ENCODE data around the gene KCNQ1. TPM values are rescaled to one million over a fixed set of nuclear protein-coding genes. Genes with fewer than 3 reads are reported as not detected.

KCNQ1 gene
- total and polyA plus RNA-seq, 2 of the 13 experiments (the other 11 are each of a cell fraction or from before 2014, with no cell fraction given) = 0.02 to 0.08 TPM

DNA sequence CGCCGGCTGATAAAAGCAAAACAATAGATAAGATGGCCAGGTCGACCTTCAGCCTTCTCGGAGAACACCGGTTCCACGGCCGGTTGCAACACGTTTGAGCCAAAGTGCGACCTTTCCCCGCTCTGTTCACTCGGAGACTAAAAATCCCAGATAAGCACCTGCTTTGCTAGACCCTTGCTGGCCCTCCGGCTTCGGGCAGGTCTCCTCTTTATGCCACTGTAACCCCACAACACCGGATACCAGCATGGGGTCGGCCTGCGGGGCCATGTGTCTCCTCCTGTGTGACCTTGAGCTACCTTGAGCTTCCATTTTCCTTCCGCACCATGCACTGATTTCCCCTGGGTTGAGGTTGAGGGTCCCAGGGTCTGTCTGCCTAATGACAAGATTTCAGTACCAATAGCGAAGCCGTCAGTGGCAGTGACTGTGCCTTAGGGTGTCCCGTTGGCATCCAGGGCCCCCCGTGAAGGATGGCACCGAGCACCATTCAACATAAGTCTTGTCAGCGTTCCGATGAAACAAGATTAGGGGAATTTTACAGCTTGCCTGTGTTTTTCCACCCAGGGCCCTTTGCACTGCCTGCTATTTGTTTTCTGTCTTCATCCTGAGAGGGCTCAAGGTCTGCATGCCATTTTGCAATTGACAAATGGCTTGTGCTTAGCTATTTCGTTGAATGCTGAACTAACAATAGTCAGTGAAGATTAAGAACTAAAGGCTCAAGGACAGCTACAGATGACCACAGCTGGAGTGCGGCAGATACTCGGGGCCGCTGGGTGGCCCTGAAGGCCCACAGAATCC lies 118.6 kb downstream of the KCNQ1 start (continued):
- TF ChIP-seq, protein P1, sequence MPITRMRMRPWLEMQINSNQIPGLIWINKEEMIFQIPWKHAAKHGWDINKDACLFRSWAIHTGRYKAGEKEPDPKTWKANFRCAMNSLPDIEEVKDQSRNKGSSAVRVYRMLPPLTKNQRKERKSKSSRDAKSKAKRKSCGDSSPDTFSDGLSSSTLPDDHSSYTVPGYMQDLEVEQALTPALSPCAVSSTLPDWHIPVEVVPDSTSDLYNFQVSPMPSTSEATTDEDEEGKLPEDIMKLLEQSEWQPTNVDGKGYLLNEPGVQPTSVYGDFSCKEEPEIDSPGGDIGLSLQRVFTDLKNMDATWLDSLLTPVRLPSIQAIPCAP (CRISPR knock-in tag; IDR thresholded peaks at IDR 0.05; ENCODE audit: low read depth) = no peak
- TF ChIP-seq, protein P2, sequence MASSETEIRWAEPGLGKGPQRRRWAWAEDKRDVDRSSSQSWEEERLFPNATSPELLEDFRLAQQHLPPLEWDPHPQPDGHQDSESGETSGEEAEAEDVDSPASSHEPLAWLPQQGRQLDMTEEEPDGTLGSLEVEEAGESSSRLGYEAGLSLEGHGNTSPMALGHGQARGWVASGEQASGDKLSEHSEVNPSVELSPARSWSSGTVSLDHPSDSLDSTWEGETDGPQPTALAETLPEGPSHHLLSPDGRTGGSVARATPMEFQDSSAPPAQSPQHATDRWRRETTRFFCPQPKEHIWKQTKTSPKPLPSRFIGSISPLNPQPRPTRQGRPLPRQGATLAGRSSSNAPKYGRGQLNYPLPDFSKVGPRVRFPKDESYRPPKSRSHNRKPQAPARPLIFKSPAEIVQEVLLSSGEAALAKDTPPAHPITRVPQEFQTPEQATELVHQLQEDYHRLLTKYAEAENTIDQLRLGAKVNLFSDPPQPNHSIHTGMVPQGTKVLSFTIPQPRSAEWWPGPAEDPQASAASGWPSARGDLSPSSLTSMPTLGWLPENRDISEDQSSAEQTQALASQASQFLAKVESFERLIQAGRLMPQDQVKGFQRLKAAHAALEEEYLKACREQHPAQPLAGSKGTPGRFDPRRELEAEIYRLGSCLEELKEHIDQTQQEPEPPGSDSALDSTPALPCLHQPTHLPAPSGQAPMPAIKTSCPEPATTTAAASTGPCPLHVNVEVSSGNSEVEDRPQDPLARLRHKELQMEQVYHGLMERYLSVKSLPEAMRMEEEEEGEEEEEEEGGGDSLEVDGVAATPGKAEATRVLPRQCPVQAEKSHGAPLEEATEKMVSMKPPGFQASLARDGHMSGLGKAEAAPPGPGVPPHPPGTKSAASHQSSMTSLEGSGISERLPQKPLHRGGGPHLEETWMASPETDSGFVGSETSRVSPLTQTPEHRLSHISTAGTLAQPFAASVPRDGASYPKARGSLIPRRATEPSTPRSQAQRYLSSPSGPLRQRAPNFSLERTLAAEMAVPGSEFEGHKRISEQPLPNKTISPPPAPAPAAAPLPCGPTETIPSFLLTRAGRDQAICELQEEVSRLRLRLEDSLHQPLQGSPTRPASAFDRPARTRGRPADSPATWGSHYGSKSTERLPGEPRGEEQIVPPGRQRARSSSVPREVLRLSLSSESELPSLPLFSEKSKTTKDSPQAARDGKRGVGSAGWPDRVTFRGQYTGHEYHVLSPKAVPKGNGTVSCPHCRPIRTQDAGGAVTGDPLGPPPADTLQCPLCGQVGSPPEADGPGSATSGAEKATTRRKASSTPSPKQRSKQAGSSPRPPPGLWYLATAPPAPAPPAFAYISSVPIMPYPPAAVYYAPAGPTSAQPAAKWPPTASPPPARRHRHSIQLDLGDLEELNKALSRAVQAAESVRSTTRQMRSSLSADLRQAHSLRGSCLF (CRISPR knock-in tag; IDR thresholded peaks at IDR 0.05; ENCODE audit: borderline replicate concordance) = no peak
- TF ChIP-seq ZNF451 (CRISPR knock-in tag; IDR thresholded peaks at IDR 0.05) (0 out of 2 replicates have a peak, but pooled peaks have one; percentile 28), ETV6 (CRISPR knock-in tag; conservative IDR thresholded peaks at IDR 0.05) (0 out of 2 replicates have a peak, but pooled peaks have one; percentile 20), KDM2A (CRISPR knock-in tag; IDR thresholded peaks at IDR 0.05; ENCODE audit: borderline replicate concordance, low read depth) (peak; percentile 62), AGO2 (optimal IDR thresholded peaks at IDR 0.05; ENCODE audit: low read depth, low read length) (no peak), JDP2 (CRISPR knock-in tag; IDR thresholded peaks at IDR 0.05; ENCODE audit: borderline replicate concordance) (no peak), TEAD2 (CRISPR knock-in tag; IDR thresholded peaks at IDR 0.05) (no peak), ZNF510 (CRISPR knock-in tag; IDR thresholded peaks at IDR 0.05; ENCODE audit: low read depth) (no peak), ZNF383 (CRISPR knock-in tag; IDR thresholded peaks at IDR 0.05; ENCODE audit: borderline replicate concordance) (no peak), ZNF432 (CRISPR knock-in tag; IDR thresholded peaks at IDR 0.05; ENCODE audit: borderline replicate concordance) (no peak), CHCHD3 (CRISPR knock-in tag; IDR thresholded peaks at IDR 0.05) (no peak), ZNF709 (CRISPR knock-in tag; IDR thresholded peaks at IDR 0.05) (no peak), ZNF589 (CRISPR knock-in tag; conservative IDR thresholded peaks at IDR 0.05) (0 out of 2 replicates have a peak, but pooled peaks have one; percentile 71)
- TF ChIP-seq, protein P3, sequence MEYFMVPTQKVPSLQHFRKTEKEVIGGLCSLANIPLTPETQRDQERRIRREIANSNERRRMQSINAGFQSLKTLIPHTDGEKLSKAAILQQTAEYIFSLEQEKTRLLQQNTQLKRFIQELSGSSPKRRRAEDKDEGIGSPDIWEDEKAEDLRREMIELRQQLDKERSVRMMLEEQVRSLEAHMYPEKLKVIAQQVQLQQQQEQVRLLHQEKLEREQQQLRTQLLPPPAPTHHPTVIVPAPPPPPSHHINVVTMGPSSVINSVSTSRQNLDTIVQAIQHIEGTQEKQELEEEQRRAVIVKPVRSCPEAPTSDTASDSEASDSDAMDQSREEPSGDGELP (IDR thresholded peaks at IDR 0.05; ENCODE audit: borderline replicate concordance, low read depth) = peak; percentile 85; the same call in 1 of the 2 replicates
- TF ChIP-seq, protein P4, sequence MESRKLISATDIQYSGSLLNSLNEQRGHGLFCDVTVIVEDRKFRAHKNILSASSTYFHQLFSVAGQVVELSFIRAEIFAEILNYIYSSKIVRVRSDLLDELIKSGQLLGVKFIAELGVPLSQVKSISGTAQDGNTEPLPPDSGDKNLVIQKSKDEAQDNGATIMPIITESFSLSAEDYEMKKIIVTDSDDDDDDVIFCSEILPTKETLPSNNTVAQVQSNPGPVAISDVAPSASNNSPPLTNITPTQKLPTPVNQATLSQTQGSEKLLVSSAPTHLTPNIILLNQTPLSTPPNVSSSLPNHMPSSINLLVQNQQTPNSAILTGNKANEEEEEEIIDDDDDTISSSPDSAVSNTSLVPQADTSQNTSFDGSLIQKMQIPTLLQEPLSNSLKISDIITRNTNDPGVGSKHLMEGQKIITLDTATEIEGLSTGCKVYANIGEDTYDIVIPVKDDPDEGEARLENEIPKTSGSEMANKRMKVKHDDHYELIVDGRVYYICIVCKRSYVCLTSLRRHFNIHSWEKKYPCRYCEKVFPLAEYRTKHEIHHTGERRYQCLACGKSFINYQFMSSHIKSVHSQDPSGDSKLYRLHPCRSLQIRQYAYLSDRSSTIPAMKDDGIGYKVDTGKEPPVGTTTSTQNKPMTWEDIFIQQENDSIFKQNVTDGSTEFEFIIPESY (CRISPR knock-in tag; IDR thresholded peaks at IDR 0.05) = peak; percentile 41; the same call in 1 of the 2 replicates
- TF ChIP-seq, protein P5, sequence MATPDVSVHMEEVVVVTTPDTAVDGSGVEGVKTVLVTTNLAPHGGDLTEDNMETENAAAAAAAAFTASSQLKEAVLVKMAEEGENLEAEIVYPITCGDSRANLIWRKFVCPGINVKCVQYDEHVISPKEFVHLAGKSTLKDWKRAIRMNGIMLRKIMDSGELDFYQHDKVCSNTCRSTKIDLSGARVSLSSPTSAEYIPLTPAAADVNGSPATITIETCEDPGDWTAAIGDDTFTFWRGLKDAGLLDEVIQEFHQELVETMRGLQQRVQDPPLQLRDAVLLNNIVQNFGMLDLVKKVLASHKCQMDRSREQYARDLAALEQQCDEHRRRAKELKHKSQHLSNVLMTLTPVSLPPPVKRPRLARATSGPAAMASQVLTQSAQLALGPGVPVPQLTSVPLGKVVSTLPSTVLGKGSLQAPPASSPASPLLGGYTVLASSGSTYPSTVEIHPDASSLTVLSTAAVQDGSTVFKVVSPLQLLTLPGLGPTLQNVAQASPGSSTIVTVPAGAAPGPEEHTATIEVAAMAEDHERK (CRISPR knock-in tag; IDR thresholded peaks at IDR 0.05; ENCODE audit: low read depth) = no peak
- TF ChIP-seq, protein P6, sequence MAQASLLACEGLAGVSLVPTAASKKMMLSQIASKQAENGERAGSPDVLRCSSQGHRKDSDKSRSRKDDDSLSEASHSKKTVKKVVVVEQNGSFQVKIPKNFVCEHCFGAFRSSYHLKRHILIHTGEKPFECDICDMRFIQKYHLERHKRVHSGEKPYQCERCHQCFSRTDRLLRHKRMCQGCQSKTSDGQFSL (CRISPR knock-in tag; IDR thresholded peaks at IDR 0.05) = peak; percentile 40; the same call in 1 of the 2 replicates

Data from HepG2 (cell line).